Measurements from ENCODE around the gene SLC7A14.

GRCh38 chr3:170524073-170524472 lies 61.8 kb downstream of the SLC7A14 start:
- TF ChIP-seq POLR2A (IDR thresholded peaks at IDR 0.05) (no peak), EP300 (IDR thresholded peaks at IDR 0.05) (no peak)
- TF ChIP-seq, protein P1, sequence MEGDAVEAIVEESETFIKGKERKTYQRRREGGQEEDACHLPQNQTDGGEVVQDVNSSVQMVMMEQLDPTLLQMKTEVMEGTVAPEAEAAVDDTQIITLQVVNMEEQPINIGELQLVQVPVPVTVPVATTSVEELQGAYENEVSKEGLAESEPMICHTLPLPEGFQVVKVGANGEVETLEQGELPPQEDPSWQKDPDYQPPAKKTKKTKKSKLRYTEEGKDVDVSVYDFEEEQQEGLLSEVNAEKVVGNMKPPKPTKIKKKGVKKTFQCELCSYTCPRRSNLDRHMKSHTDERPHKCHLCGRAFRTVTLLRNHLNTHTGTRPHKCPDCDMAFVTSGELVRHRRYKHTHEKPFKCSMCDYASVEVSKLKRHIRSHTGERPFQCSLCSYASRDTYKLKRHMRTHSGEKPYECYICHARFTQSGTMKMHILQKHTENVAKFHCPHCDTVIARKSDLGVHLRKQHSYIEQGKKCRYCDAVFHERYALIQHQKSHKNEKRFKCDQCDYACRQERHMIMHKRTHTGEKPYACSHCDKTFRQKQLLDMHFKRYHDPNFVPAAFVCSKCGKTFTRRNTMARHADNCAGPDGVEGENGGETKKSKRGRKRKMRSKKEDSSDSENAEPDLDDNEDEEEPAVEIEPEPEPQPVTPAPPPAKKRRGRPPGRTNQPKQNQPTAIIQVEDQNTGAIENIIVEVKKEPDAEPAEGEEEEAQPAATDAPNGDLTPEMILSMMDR (IDR thresholded peaks at IDR 0.05): no peak
